Ovary (tissue), 3 donors: Measurements from ENCODE around the gene RAB31.

Experiments used
- CTCF ChIP-seq, 3 donors: fragments of 450-650 bp in 2 of 3; fragments of 200-600 bp in 1 of 3; IDR thresholded peaks; one replicate each; pipeline versions ENCODE4 v1.5.1 to v1.8.0; 2016 to 2022; ENCODE audit warnings: antibody characterized with exemption in 3 of 3, mild to moderate bottlenecking in 1 of 3
- POLR2A ChIP-seq: fragments of 450-650 bp; IDR thresholded peaks from one replicate; pipeline ENCODE4 v1.6.1; 2017; ENCODE audit warnings: antibody characterized with exemption, mild to moderate bottlenecking, moderate library complexity
- donor health status: DM: no; HTN: no; CAD: no.

DNA sequence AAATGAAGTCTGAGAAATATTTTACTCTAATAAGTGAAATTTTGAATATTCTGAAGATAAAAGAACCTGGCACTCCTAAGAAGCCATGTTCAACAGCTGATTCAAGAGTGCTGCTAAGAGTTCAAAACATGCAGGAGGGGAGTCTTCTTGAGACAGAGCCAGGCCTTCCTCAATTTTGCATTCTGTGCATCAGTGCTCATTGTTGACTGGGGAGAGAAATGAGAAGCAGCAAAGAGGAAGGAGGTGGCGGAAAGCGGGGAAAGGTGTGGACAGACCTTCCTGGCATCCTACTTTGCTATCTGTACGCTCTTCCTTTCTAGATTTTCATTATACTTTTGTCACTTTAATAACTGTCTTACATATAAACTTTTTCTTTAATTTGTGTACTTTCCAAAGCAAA lies 148.0 kb downstream of the RAB31 start:
- no peak for TF ChIP-seq CTCF (IDR thresholded peaks at IDR 0.05)
- no peak for TF ChIP-seq POLR2A
